GM23338 (cell line): ENCODE measurements around the gene SLC7A6. TPM values are rescaled to one million over a fixed set of nuclear protein-coding genes. Genes with fewer than 3 reads are reported as not detected.

Experiments
- ATAC-seq: fragments of 200-7000 bp; cut with Tn5 transposase; 3 replicates; pipeline ENCODE4 v1.9.1; 2020
- DNase-seq: peaks from one replicate; pipeline ENCODE4 v3.0.0-alpha.2; 2015; ENCODE audit warnings: low spot score
- H2AFZ ChIP-seq: fragments of 200-600 bp; sonication (generic); 2 replicates; pipeline ENCODE4 v1.8.0; 2016; ENCODE audit warnings: antibody characterized with exemption, mild to moderate bottlenecking, moderate library complexity
- H3F3A ChIP-seq: fragments of 200-600 bp; sonication (generic); replicated peaks from 2 replicates; pipeline ENCODE4 v1.8.0; 2017; ENCODE audit warnings: antibody characterized with exemption, mixed run types, low read depth
- H3K27ac ChIP-seq: fragments of 200-600 bp; sonication (generic); 2 replicates; pipeline ENCODE4 v1.6.1; 2016; ENCODE audit warnings: low read depth
- H3K27me3 ChIP-seq: fragments of 200-600 bp; sonication (generic); 2 replicates; pipeline ENCODE4 v1.8.0; 2016; ENCODE audit warnings: mild to moderate bottlenecking, mixed run types, moderate library complexity; ENCODE audit not compliant: insufficient read depth
- H3K36me3 ChIP-seq: fragments of 200-600 bp; sonication (generic); 2 replicates; pipeline ENCODE4 v1.8.0; 2016; ENCODE audit warnings: mild to moderate bottlenecking; ENCODE audit not compliant: insufficient read depth
- H3K4me1 ChIP-seq: fragments of 200-600 bp; sonication (generic); 2 replicates; pipeline ENCODE4 v1.8.0; 2016; ENCODE audit warnings: mild to moderate bottlenecking, moderate library complexity; ENCODE audit not compliant: insufficient read depth
- H3K4me2 ChIP-seq: fragments of 200-600 bp; sonication (generic); 2 replicates; pipeline ENCODE4 v1.7.1; 2017; ENCODE audit warnings: mixed run types
- H3K4me3 ChIP-seq: fragments of 200-600 bp; sonication (generic); 2 replicates; pipeline ENCODE4 v1.6.1; 2016; ENCODE audit warnings: mixed run types
- H3K79me2 ChIP-seq: fragments of 200-600 bp; sonication (generic); replicated peaks from 2 replicates; pipeline ENCODE4 v1.8.0; 2017; ENCODE audit warnings: mild to moderate bottlenecking; ENCODE audit not compliant: insufficient read depth
- H3K9me2 ChIP-seq: fragments of 200-600 bp; sonication (generic); 2 replicates; pipeline ENCODE4 v1.8.0; 2017; ENCODE audit not compliant: insufficient read depth
- H4K20me1 ChIP-seq: fragments of 200-600 bp; sonication (generic); replicated peaks from 2 replicates; pipeline ENCODE4 v1.8.0; 2017; ENCODE audit warnings: mild to moderate bottlenecking; ENCODE audit not compliant: insufficient read depth
- H3K27ac Mint-ChIP-seq: 2 replicates; pipeline ENCODE4 v1.8.0; 2020; ENCODE audit warnings: inconsistent platforms, mild to moderate bottlenecking, moderate library complexity, mixed read lengths
- H3K27me3 Mint-ChIP-seq: 3 replicates; pipeline ENCODE4 v1.8.0; 2022; ENCODE audit warnings: low read depth, mild to moderate bottlenecking, moderate library complexity, mixed read lengths, inconsistent platforms; ENCODE audit not compliant: insufficient read depth, poor library complexity
- H3K36me3 Mint-ChIP-seq: 3 replicates; pipeline ENCODE4 v1.8.0; 2021; ENCODE audit warnings: low read depth, mild to moderate bottlenecking, inconsistent platforms, moderate library complexity, mixed read lengths
- H3K4me1 Mint-ChIP-seq: 3 replicates; pipeline ENCODE4 v1.8.0; 2020; ENCODE audit warnings: mild to moderate bottlenecking, inconsistent platforms, mixed read lengths
- H3K4me3 Mint-ChIP-seq: 3 replicates; pipeline ENCODE4 v1.8.0; 2021; ENCODE audit warnings: moderate library complexity, mild to moderate bottlenecking, inconsistent platforms, mixed read lengths
- H3K9me3 Mint-ChIP-seq: 3 replicates; pipeline ENCODE4 v1.8.0; 2020; ENCODE audit warnings: moderate library complexity, mild to moderate bottlenecking, inconsistent platforms, mixed read lengths
- CREB1 ChIP-seq: fragments of 250-450 bp; sonication (Bioruptor Pico); IDR thresholded peaks from 2 replicates; pipeline ENCODE4 v1.5.0; 2020; ENCODE audit warnings: low read depth, mild to moderate bottlenecking, moderate library complexity
- EZH2 ChIP-seq: fragments of 200-600 bp; sonication (generic); IDR thresholded peaks from one replicate; pipeline ENCODE4 v1.8.0; 2017; ENCODE audit warnings: antibody characterized with exemption, mild to moderate bottlenecking, low read depth; ENCODE audit not compliant: unreplicated experiment
- EZH2phosphoT487 ChIP-seq: fragments of 200-600 bp; sonication (generic); IDR thresholded peaks from one replicate; pipeline ENCODE4 v1.8.1; 2018; ENCODE audit warnings: antibody characterized with exemption; ENCODE audit not compliant: unreplicated experiment
- JUNB ChIP-seq: IDR thresholded peaks from one replicate; pipeline ENCODE4 v1.6.1; 2016; ENCODE audit warnings: antibody characterized with exemption; ENCODE audit not compliant: unreplicated experiment
- NANOG ChIP-seq: IDR thresholded peaks from 2 replicates; pipeline ENCODE4 v1.6.1; 2016; ENCODE audit warnings: antibody characterized with exemption, borderline replicate concordance
- POLR2AphosphoS5 ChIP-seq: IDR thresholded peaks from 2 replicates; pipeline ENCODE4 v1.6.1; 2016; ENCODE audit warnings: antibody characterized with exemption, low read depth
- REST ChIP-seq: IDR thresholded peaks from one replicate; pipeline ENCODE4 v1.6.1; 2018; ENCODE audit warnings: antibody characterized with exemption; ENCODE audit not compliant: unreplicated experiment
- STAT1 ChIP-seq: IDR thresholded peaks from one replicate; pipeline ENCODE4 v1.6.1; 2016; ENCODE audit warnings: antibody characterized with exemption; ENCODE audit not compliant: unreplicated experiment
- ZNF114 ChIP-seq: fragments of 250-450 bp; sonication (Bioruptor Pico); IDR thresholded peaks from 2 replicates; pipeline ENCODE4 v1.5.0; 2020; ENCODE audit warnings: mild to moderate bottlenecking, moderate library complexity
- ZNF331 ChIP-seq: fragments of 250-450 bp; sonication (Bioruptor Pico); IDR thresholded peaks from 2 replicates; pipeline ENCODE4 v1.5.0; 2020; ENCODE audit warnings: low read depth, mild to moderate bottlenecking, moderate library complexity
- polyA plus RNA-seq: library from polyadenylated mRNA; unstranded; fragments of >200 nt; fragmentation: Nextera tagmentation; extraction: Ambion mirVana; gene quantifications from 2 replicates; pipeline ENCODE4 v1.2.1, GENCODE V29; 2016
- total RNA-seq: library from RNA; depleted of rRNA; stranded (reverse); fragments of >200 nt; shearing (Covaris generic); gene quantifications from 2 replicates; pipeline ENCODE4 v1.2.3, GENCODE V29; 2014
- TF ChIP-seq, protein P1 (sequence below), 2 experiments: fragments of 200-600 bp in 1 of 2; sonication (generic) in 1 of 2; conservative IDR thresholded peaks; 2 replicates each; pipeline versions ENCODE4 v1.5.1 to v1.6.1; 2016 to 2017; ENCODE audit warnings: antibody characterized with exemption in 2 of 2, low read depth in 2 of 2, mild to moderate bottlenecking in 2 of 2, moderate library complexity in 1 of 2
- TF ChIP-seq, protein P2 (sequence below): IDR thresholded peaks from 2 replicates; pipeline ENCODE4 v1.6.1; 2016; ENCODE audit warnings: antibody characterized with exemption

SLC7A6 gene
- total and polyA plus RNA-seq, 2 experiments from 2014 or later = 16.6 to 30.9 TPM

- Histone ChIP-seq H4K20me1 (no peaks in the 10 kb centered on the region; the same call in 1 of the 2 replicates), H3K4me1 (no peaks in the 10 kb centered on the region; the same call in 1 of the 2 replicates), H3K4me3 (peak within 1 kb of the TSS; percentile 95), H3K27ac (no peak within 1 kb of the TSS), H3K9me2 (no peaks in the 10 kb centered on the region), H3K36me3 (no peaks in the 10 kb centered on the region), H3F3A (no peaks in the 10 kb centered on the region), H3K27me3 (peaks cover 9% of the 10 kb centered on the region; the same call in 1 of the 2 replicates), H2AFZ (peak within 1 kb of the TSS; percentile 97), H3K79me2 (no peaks in the 10 kb centered on the region), H3K4me2 (peak within 1 kb of the TSS; percentile 96)
- Mint-ChIP-seq H3K27me3 (peaks cover 31% of the 10 kb centered on the region), H3K36me3 (no peaks in the 10 kb centered on the region), H3K27ac (no peak within 1 kb of the TSS), H3K9me3 (no peaks in the 10 kb centered on the region), H3K4me3 (peak within 1 kb of the TSS; percentile 96), H3K4me1 (0 out of 3 replicates have a peak, but pooled peaks cover 4% of the 10 kb centered on the region)
- peak; percentile 95 for ATAC-seq
- TF ChIP-seq JUNB (no peak), REST (no peak), CREB1 (peak; percentile 74), POLR2AphosphoS5 (peak; percentile 88), EZH2phosphoT487 (no peak)
- DNase-seq = peak; percentile 97
Measured at GRCh38 chr16:68244903-68245853, 19.1 kb upstream of the SLC7A6 start, which contains the start of gene PLA2G15. Gene PLA2G15 (plus strand): TSS chr16:68245373. CDS start chr16:68245427, 54 bp downstream.

DNA sequence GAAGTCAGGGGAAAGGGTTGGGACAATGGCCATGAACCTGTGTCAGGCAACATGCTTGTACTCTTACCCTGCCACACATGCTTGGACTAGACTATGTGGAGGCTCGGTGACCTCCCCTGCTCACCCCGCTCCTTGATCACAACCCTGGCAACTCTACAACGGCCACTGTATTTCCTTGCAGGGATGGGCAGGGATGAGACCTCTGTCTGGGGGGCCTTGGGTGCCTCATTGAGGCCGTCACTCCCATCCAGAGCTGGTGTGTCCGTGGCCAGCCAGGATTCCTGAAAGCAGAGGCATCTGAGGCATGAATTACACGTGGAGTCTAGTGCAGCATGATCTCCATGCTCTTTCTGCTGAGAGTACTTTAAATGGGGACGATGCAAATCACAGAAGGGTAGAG is 18.2 kb upstream of the SLC7A6 start:
- no peaks in the 10 kb centered on the region for H3K36me3 ChIP-seq
- H3K9me3 Mint-ChIP-seq = no peaks in the 10 kb centered on the region
- peak overlapping the region; percentile 96 for H3K4me3 Mint-ChIP-seq
- H2AFZ ChIP-seq = no peak overlapping the region
- H4K20me1 ChIP-seq = no peaks in the 10 kb centered on the region
- H3K27ac ChIP-seq = no peak overlapping the region
- peaks cover 9% of the 10 kb centered on the region; the same call in 1 of the 2 replicates for H3K27me3 ChIP-seq
- no peak overlapping the region for H3K27ac Mint-ChIP-seq
- peaks cover 2% of the 10 kb centered on the region; the same call in 1 of the 3 replicates for H3K36me3 Mint-ChIP-seq
- TF ChIP-seq, protein P1, sequence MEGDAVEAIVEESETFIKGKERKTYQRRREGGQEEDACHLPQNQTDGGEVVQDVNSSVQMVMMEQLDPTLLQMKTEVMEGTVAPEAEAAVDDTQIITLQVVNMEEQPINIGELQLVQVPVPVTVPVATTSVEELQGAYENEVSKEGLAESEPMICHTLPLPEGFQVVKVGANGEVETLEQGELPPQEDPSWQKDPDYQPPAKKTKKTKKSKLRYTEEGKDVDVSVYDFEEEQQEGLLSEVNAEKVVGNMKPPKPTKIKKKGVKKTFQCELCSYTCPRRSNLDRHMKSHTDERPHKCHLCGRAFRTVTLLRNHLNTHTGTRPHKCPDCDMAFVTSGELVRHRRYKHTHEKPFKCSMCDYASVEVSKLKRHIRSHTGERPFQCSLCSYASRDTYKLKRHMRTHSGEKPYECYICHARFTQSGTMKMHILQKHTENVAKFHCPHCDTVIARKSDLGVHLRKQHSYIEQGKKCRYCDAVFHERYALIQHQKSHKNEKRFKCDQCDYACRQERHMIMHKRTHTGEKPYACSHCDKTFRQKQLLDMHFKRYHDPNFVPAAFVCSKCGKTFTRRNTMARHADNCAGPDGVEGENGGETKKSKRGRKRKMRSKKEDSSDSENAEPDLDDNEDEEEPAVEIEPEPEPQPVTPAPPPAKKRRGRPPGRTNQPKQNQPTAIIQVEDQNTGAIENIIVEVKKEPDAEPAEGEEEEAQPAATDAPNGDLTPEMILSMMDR (conservative IDR thresholded peaks at IDR 0.05; ENCODE audit: low read depth in 2 of 2) = no peak
- no peak for TF ChIP-seq EZH2phosphoT487
- no peak for TF ChIP-seq CREB1
- no peak for TF ChIP-seq STAT1
- no peak for TF ChIP-seq ZNF331
- no peak for TF ChIP-seq EZH2
- TF ChIP-seq POLR2AphosphoS5 = no peak
- no peak for TF ChIP-seq JUNB
- no peak for TF ChIP-seq ZNF114 (CRISPR knock-in tag)
- TF ChIP-seq, protein P2, sequence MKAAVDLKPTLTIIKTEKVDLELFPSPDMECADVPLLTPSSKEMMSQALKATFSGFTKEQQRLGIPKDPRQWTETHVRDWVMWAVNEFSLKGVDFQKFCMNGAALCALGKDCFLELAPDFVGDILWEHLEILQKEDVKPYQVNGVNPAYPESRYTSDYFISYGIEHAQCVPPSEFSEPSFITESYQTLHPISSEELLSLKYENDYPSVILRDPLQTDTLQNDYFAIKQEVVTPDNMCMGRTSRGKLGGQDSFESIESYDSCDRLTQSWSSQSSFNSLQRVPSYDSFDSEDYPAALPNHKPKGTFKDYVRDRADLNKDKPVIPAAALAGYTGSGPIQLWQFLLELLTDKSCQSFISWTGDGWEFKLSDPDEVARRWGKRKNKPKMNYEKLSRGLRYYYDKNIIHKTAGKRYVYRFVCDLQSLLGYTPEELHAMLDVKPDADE = no peak
- no peak for TF ChIP-seq NANOG
- no peaks in the 10 kb centered on the region; the same call in 1 of the 2 replicates for H3K4me1 ChIP-seq
- H3K9me2 ChIP-seq = no peaks in the 10 kb centered on the region
- DNase-seq = no peak
- H3F3A ChIP-seq = no peaks in the 10 kb centered on the region
- H3K79me2 ChIP-seq = no peaks in the 10 kb centered on the region
- H3K4me1 Mint-ChIP-seq = 0 out of 3 replicates have a peak, but pooled peaks cover 4% of the 10 kb centered on the region
- H3K4me3 ChIP-seq = peak overlapping the region; percentile 95; the same call in 1 of the 2 replicates
- H3K27me3 Mint-ChIP-seq = peaks cover 30% of the 10 kb centered on the region
- no peak for ATAC-seq
- H3K4me2 ChIP-seq = peak overlapping the region; percentile 96
